Activated CD4-positive, alpha-beta memory T cell treated with anti-CD3 and anti-CD28 coated beads, Interleukin-2, amount 10 ng/mL, durations not matched to agents 7 days and 5 days (primary cell): ENCODE measurements around the gene EZH1. TPM values are rescaled to one million over a fixed set of nuclear protein-coding genes. Genes with fewer than 3 reads are reported as not detected.

Source experiments
- CTCF ChIA-PET: fragments of 350-600 bp; sonication (Branson Sonifier 250); formaldehyde crosslinking; loops from one replicate; lab custom pipeline; 2021; ENCODE audit warnings: antibody characterized with exemption, inconsistent platforms; lab: Charles Lee
- POLR2A ChIA-PET: fragments of 350-600 bp; sonication (Branson Sonifier 250); formaldehyde crosslinking; loops from one replicate; lab custom pipeline; 2021; ENCODE audit warnings: antibody characterized with exemption; lab: Charles Lee
- DNase-seq: peaks from one replicate; pipeline ENCODE4 v3.0.0-alpha.2; 2020
- H3K27ac Mint-ChIP-seq: one replicate; pipeline ENCODE4 v1.8.0; 2021; ENCODE audit warnings: mild to moderate bottlenecking, mixed read lengths
- H3K27me3 Mint-ChIP-seq: one replicate; pipeline ENCODE4 v1.8.0; 2021; ENCODE audit warnings: mixed read lengths
- H3K36me3 Mint-ChIP-seq: one replicate; pipeline ENCODE4 v1.8.0; 2021; ENCODE audit warnings: low read depth, mixed read lengths
- H3K4me1 Mint-ChIP-seq: one replicate; pipeline ENCODE4 v1.8.0; 2021; ENCODE audit warnings: mixed read lengths
- H3K4me3 Mint-ChIP-seq: one replicate; pipeline ENCODE4 v1.8.0; 2021; ENCODE audit warnings: mild to moderate bottlenecking, mixed read lengths
- H3K9me3 Mint-ChIP-seq: one replicate; pipeline ENCODE4 v1.8.0; 2021; ENCODE audit warnings: mixed read lengths
- total RNA-seq, 2 experiments: library from RNA; stranded (reverse); gene quantifications; one replicate each; pipeline ENCODE4 v1.2.3, GENCODE V29; 2021

The EZH1 gene
- total RNA-seq, 2 experiments from 2014 or later = 51.9 to 55.3 TPM

- Mint-ChIP-seq H3K4me3 (no peak overlapping the region), H3K27me3 (peaks cover 24% of the 10 kb centered on the region), H3K36me3 (no peaks in the 10 kb centered on the region), H3K9me3 (no peaks in the 10 kb centered on the region), H3K4me1 (peaks cover 18% of the 10 kb centered on the region), H3K27ac (no peak overlapping the region)
- DNase-seq = no peak
- CTCF ChIA-PET = interaction anchor here (0.8 kb wide), 1 partner anchor 8 kb away, joined by 3 read pairs; no protein-coding TSS in a partner anchor
- POLR2A ChIA-PET = no interaction called here
Observed at GRCh38 chr17:42653179-42654124, 91.4 kb downstream of the EZH1 start.

- H3K27ac Mint-ChIP-seq = no peak overlapping the region
- H3K27me3 Mint-ChIP-seq = peaks cover 22% of the 10 kb centered on the region
- no peaks in the 10 kb centered on the region for H3K36me3 Mint-ChIP-seq
- H3K4me3 Mint-ChIP-seq = no peak overlapping the region
- DNase-seq = no peak
- POLR2A ChIA-PET = no interaction called here
- no peaks in the 10 kb centered on the region for H3K9me3 Mint-ChIP-seq
- H3K4me1 Mint-ChIP-seq = peaks cover 11% of the 10 kb centered on the region
- CTCF ChIA-PET = no interaction called here
Observed at GRCh38 chr17:42651392-42651791, 93.4 kb downstream of the EZH1 start.

Other genes starting within 250 kb of the EZH1 start
- gene NAGLU, start 208.8 kb downstream of the EZH1 start, total RNA-seq = 10 to 100 TPM; 15.9 to 17.5 TPM
- gene HSD17B1, start 192.1 kb downstream of the EZH1 start, total RNA-seq = under 1 TPM; 0.73 to 0.76 TPM
- 10 to 100 TPM; 80.1 to 84.3 TPM for gene COASY, start 182.9 kb downstream of the EZH1 start, total RNA-seq
- gene MLX, start 177.9 kb downstream of the EZH1 start, total RNA-seq = 10 to 100 TPM; 52.2 to 53.8 TPM
- gene PSMC3IP, start 167.3 kb downstream of the EZH1 start, total RNA-seq = 10 to 100 TPM; 14.7 to 16.1 TPM
- gene RETREG3, start 135.7 kb downstream of the EZH1 start, total RNA-seq = 10 to 100 TPM; 73.9 to 75.5 TPM
- gene TUBG1, start 135.4 kb downstream of the EZH1 start, total RNA-seq = 10 to 100 TPM; 53.3 to 56.3 TPM
- 1 to 10 TPM; 7.2 to 7.5 TPM for gene TUBG2, start 85.8 kb downstream of the EZH1 start, total RNA-seq
- 1 to 10 TPM; 1.8 to 3.1 TPM for gene PLEKHH3, start 68.0 kb downstream of the EZH1 start, total RNA-seq
- gene CCR10, start 63.2 kb downstream of the EZH1 start, total RNA-seq = 1 to 10 TPM in 1 of 2 experiments, under 1 TPM in 1; 0.68 to 1.1 TPM
- gene CNTNAP1, start 62.5 kb downstream of the EZH1 start, total RNA-seq = 1 to 10 TPM; 1.2 TPM
- gene RAMP2, start 16.2 kb upstream of the EZH1 start, total RNA-seq = not detected
- 10 to 100 TPM; 52.8 to 53.0 TPM for gene VPS25, start 28.4 kb upstream of the EZH1 start, total RNA-seq
- gene WNK4, start 35.6 kb upstream of the EZH1 start, total RNA-seq = under 1 TPM; 0.18 to 0.20 TPM
- gene COA3, start 53.7 kb upstream of the EZH1 start, total RNA-seq = 10 to 100 TPM; 35.1 to 37.0 TPM
- gene CNTD1, start 53.8 kb upstream of the EZH1 start, total RNA-seq = not detected
- 10 to 100 TPM; 95.6 to 96.8 TPM for gene BECN1, start 79.2 kb upstream of the EZH1 start, total RNA-seq
- gene PSME3, start 88.4 kb upstream of the EZH1 start, total RNA-seq = 100 to 1,000 TPM; 101 to 104 TPM
- 1 to 10 TPM; 1.0 to 1.1 TPM for gene AOC2, start 99.5 kb upstream of the EZH1 start, total RNA-seq
- gene AOC3, start 106.2 kb upstream of the EZH1 start, total RNA-seq = under 1 TPM; 0.50 to 0.53 TPM
- not detected for gene G6PC1, start 155.8 kb upstream of the EZH1 start, total RNA-seq
- 10 to 100 TPM; 27.9 to 28.5 TPM for gene AARSD1, start 219.4 kb upstream of the EZH1 start, total RNA-seq
- gene PTGES3L, start 235.0 kb upstream of the EZH1 start, total RNA-seq = under 1 TPM; 0.40 to 0.65 TPM
- 10 to 100 TPM; 17.1 to 17.3 TPM for gene RUNDC1, start 235.5 kb upstream of the EZH1 start, total RNA-seq